ENCODE results near the gene GRK4.

The GRK4 gene

DNA sequence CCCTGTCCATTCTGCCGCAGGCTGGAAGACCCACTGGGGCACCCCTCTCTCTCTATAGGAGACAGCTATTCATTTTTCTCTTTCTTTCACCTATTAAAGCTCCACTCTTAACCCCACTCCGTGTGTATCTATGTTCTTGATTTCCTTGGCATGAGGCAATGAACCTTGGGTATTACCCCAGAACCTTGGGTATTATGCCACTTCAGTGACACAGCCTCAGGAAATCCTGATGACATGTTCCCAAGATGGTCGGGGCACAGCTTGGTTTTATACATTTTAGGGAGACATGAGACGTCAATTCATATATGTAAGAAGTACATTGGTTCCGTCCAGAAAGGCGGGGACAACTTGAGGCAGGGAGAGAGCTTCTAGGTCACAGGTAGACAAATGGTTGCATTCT is 97.6 kb downstream of the GRK4 start:
- in situ Hi-C loops (cut with MboI; ENCODE audit: low sequenced_read_pairs, unreplicated experiment) = no loop called here

DNA sequence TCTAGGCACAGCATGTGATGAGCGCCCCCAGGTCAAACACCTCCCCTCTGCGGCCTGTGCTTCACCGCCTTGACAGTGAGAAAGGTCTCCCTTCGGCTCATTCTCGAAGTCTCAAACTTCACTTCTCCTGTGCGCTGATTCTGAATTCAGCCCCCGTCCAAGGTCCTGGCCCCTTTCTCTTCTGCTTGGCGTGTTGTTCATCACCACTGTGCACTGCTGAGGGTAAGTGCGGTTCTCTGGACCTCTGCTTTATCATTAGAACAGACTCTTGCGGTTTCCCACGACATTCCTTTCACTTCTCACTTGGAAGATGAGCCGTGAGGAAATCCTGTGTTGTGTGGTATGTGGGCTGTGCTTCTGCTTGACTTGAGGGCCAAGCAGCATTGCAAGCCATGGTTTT is 99.1 kb downstream of the GRK4 start:
- in situ Hi-C loops (cut with MboI; ENCODE audit: low sequenced_read_pairs, unreplicated experiment) = no loop called here
- TF ChIP-seq, protein P1, sequence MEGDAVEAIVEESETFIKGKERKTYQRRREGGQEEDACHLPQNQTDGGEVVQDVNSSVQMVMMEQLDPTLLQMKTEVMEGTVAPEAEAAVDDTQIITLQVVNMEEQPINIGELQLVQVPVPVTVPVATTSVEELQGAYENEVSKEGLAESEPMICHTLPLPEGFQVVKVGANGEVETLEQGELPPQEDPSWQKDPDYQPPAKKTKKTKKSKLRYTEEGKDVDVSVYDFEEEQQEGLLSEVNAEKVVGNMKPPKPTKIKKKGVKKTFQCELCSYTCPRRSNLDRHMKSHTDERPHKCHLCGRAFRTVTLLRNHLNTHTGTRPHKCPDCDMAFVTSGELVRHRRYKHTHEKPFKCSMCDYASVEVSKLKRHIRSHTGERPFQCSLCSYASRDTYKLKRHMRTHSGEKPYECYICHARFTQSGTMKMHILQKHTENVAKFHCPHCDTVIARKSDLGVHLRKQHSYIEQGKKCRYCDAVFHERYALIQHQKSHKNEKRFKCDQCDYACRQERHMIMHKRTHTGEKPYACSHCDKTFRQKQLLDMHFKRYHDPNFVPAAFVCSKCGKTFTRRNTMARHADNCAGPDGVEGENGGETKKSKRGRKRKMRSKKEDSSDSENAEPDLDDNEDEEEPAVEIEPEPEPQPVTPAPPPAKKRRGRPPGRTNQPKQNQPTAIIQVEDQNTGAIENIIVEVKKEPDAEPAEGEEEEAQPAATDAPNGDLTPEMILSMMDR (IDR thresholded peaks at IDR 0.05; ENCODE audit: borderline replicate concordance, control extremely low read depth, extremely low read depth, insufficient read depth, missing control alignments) = no peak
- DNase-seq (ENCODE audit: low spot score) = no peak

More for the DNA sequence above, 97.6 kb downstream of the GRK4 start:
- DNase-seq (ENCODE audit: low spot score) = no peak
- TF ChIP-seq, protein P1 (IDR thresholded peaks at IDR 0.05; ENCODE audit: borderline replicate concordance, control extremely low read depth, extremely low read depth, insufficient read depth, missing control alignments) = no peak

DNA sequence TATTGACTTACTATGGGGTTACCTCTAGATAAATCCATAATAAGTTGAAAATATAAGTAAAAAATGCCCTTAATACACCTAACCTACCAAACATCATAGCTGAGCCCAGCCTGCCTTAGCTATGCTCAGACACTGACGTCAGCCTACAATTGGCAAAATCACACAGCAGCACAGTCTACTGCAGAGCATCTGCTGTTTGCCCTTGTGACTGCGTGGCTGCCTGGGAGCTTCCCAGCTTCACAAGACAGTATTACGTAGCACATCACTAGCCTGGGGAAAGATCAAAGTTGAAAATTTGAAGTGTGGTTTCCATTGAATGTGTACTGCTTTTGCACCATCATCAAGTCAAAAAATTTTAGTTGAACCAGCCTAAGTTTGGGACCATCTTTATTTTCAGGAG is 102.2 kb downstream of the GRK4 start:
- in situ Hi-C loops (cut with MboI; ENCODE audit: low sequenced_read_pairs, unreplicated experiment) = no loop called here
- no peak for DNase-seq (ENCODE audit: low spot score)
- TF ChIP-seq, protein P1 (IDR thresholded peaks at IDR 0.05; ENCODE audit: borderline replicate concordance, control extremely low read depth, extremely low read depth, insufficient read depth, missing control alignments) = no peak

DNA sequence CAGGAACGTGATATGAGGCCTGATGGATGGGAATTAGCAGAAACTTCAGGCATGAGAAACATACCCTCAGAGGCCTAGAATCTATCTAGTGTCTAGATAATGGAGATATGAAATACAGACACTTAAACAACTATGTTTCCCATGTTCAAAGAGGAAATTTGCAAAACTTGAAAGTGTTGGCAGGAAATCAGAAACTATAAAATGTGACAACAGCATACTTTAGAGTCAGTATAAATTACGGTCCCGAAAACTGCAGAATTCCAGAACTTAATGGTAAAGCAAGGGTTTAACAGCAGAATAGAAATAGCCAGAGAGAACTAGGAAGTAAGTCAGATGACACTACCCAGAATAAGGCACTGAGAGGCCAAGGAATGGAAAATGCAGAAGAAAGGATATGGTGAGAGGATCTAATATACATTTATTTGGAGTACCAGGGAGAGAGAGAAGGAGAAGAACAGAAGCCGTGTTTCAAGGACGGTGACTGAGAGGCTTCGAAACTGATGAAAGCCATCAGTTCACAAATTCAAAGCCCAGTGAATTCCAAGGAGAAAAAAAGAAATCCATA is 103.5 kb downstream of the GRK4 start:
- in situ Hi-C loops (cut with MboI; ENCODE audit: low sequenced_read_pairs, unreplicated experiment) = no loop called here
- TF ChIP-seq, protein P1 (IDR thresholded peaks at IDR 0.05; ENCODE audit: borderline replicate concordance, control extremely low read depth, extremely low read depth, insufficient read depth, missing control alignments) = no peak
- no peak for DNase-seq (ENCODE audit: low spot score)

DNA sequence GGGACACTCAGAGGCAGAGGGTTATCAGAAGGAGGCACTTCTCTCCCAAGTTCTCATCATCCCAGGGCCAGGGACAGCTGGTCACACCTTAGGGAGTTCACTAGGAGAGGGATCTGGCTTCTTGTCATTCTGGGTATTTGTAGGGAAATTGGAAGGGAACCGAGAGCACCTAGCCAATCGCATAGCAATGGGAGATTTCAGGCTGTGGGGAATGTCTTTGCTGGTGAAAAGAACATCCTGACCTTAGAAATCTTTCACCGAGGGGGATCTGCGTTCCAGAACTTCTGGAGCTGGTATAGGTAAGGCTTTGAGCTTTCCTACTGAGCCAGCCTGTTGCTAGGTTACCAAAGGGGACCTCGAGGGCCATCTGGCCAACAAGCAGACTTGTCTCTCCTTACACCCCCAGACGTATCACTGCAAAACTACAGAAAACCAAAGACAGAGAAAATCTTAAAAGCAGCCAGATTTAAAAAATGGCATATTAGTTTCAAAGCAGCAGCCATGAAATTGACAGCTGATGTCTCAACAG is 104.2 kb downstream of the GRK4 start:
- no peak for DNase-seq (ENCODE audit: low spot score)
- TF ChIP-seq, protein P1 (IDR thresholded peaks at IDR 0.05; ENCODE audit: borderline replicate concordance, control extremely low read depth, extremely low read depth, insufficient read depth, missing control alignments) = no peak
- in situ Hi-C loops (cut with MboI; ENCODE audit: low sequenced_read_pairs, unreplicated experiment) = no loop called here

DNA sequence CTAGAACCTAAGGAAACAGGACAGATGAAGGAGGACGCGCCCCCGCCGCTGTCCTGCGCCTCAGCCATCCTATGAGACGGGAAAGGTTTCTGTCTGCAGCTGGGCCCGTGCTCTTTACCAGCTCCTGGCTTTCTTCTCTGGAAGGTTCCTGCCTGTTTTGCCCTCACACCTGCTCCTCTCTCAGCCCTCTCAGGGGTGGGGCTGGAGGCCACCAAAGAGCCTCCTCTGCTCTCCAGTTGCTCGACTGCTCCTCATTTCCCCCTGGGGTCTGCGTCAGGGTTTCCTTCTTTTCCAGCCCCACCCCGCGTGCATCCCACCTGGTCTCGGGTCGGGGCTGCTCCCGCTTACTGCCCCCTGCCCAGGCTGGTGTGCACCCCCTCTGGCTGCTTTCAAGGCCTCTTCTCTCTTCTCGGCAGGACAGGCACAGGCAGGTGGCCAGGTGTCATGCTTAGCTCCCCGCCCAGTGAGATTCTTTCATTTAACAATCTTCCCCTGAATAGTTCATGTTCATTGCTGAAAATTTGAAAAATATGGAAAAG is 106.4 kb downstream of the GRK4 start:
- no peak for DNase-seq (ENCODE audit: low spot score)
- in situ Hi-C loops (cut with MboI; ENCODE audit: low sequenced_read_pairs, unreplicated experiment) = no loop called here

More for the DNA sequence above, 106.4 kb downstream of the GRK4 start:
- TF ChIP-seq, protein P1 (IDR thresholded peaks at IDR 0.05; ENCODE audit: borderline replicate concordance, control extremely low read depth, extremely low read depth, insufficient read depth, missing control alignments) = no peak
